ENCODE results near the gene PAK1. TPM values are rescaled to one million over a fixed set of nuclear protein-coding genes. Genes with fewer than 3 reads are reported as not detected.

PAK1 gene
- total and polyA plus RNA-seq, 2 of the 4 experiments (the other 2 are of a cell fraction) = 34.3 to 60.6 TPM

GRCh38 chr11:77309401-77310085 lies 164.4 kb downstream of the PAK1 start:
- H2BK20ac ChIP-seq (ENCODE audit: low read depth, low read length) = no peak overlapping the region
- no peak for TF ChIP-seq NFE2L2 (IDR thresholded peaks at IDR 0.05; ENCODE audit: low read depth, low read length)
- TF ChIP-seq, protein P1, sequence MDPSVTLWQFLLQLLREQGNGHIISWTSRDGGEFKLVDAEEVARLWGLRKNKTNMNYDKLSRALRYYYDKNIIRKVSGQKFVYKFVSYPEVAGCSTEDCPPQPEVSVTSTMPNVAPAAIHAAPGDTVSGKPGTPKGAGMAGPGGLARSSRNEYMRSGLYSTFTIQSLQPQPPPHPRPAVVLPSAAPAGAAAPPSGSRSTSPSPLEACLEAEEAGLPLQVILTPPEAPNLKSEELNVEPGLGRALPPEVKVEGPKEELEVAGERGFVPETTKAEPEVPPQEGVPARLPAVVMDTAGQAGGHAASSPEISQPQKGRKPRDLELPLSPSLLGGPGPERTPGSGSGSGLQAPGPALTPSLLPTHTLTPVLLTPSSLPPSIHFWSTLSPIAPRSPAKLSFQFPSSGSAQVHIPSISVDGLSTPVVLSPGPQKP (IDR thresholded peaks at IDR 0.05; ENCODE audit: borderline replicate concordance, low read depth, low read length) = no peak
- H3K4ac ChIP-seq (ENCODE audit: low read depth, low read length) = no peak overlapping the region
- BruUV-seq (replicated peaks) = no TSS peak
- no peak overlapping the region for H3K56ac ChIP-seq (ENCODE audit: extremely low read depth, insufficient read depth, low read length)
- no peak overlapping the region for H4K8ac ChIP-seq (ENCODE audit: low read depth in 2 of 2, low read length in 2 of 2)
- H2AK5ac ChIP-seq (ENCODE audit: low read depth, low read length) = no peak overlapping the region
- H3K9me3 ChIP-seq (ENCODE audit: control insufficient read depth, insufficient read depth, low read length) = no peaks in the 10 kb centered on the region
- H2BK15ac ChIP-seq (ENCODE audit: low read depth, low read length) = no peak overlapping the region
- ATAC-seq (ENCODE audit: low read depth) = no peak
- no peak overlapping the region for H2AK9ac ChIP-seq (replicated peaks; ENCODE audit: low read depth, low read length, poor library complexity)
- no peaks in the 10 kb centered on the region for H3K36me3 ChIP-seq (ENCODE audit: control insufficient read depth, insufficient read depth, low read length)
- no peak overlapping the region for H3K18ac ChIP-seq (ENCODE audit: low read depth, low read length)
- H3K9ac ChIP-seq (ENCODE audit: low read depth, low read length) = no peak overlapping the region
- no peaks in the 10 kb centered on the region for H3K79me1 ChIP-seq (ENCODE audit: low read depth in 1 of 2, low read length in 2 of 2)
- H3K23ac ChIP-seq (ENCODE audit: low read depth, low read length) = no peak overlapping the region
- CTCF ChIA-PET = no interaction called here
- H3K27ac ChIP-seq (ENCODE audit: insufficient read depth, low read length) = no peak overlapping the region
- H2BK120ac ChIP-seq (ENCODE audit: low read depth, low read length) = no peak overlapping the region
- no peak overlapping the region for H3K4me3 ChIP-seq (ENCODE audit: insufficient read depth, low read depth, low read length)
- peak; percentile 5 for DNase-seq
- dilution Hi-C loops (cut with HindIII; ENCODE audit: low sequenced_read_pairs, unreplicated experiment) (no loop called here), in situ Hi-C loops (cut with MboI; ENCODE audit: low sequenced_read_pairs) (no loop called here), intact Hi-C loops (cut with micrococcal nuclease) (no loop called here)
- no peaks in the 10 kb centered on the region for H3K27me3 ChIP-seq (ENCODE audit: control insufficient read depth, insufficient read depth, low read length)
- peaks cover 3% of the 10 kb centered on the region; the same call in 1 of the 2 replicates for H3K4me1 ChIP-seq (ENCODE audit: control insufficient read depth, insufficient read depth, low read length)
- H2BK5ac ChIP-seq (ENCODE audit: low read depth, low read length, poor library complexity, severe bottlenecking) = no peak overlapping the region
- H2AFZ ChIP-seq (replicated peaks; ENCODE audit: low read length, poor library complexity) = peak overlapping the region; percentile 61
- no peaks in the 10 kb centered on the region for H3K9me1 ChIP-seq (ENCODE audit: insufficient read depth, low read length)
- H4K5ac ChIP-seq (ENCODE audit: low read depth, low read length) = no peak overlapping the region
- no CpG with 5 or more reads among the region's 5 CpGs for WGBS, 2 experiments (ENCODE audit: extremely low coverage in 2 of 2, insufficient read length in 1 of 2)
- H3K14ac ChIP-seq (replicated peaks; ENCODE audit: low read depth, low read length) = no peak overlapping the region
- no peak overlapping the region for H3K4me2 ChIP-seq (ENCODE audit: low read depth, low read length)
- H4K91ac ChIP-seq (ENCODE audit: insufficient read depth, low read depth, low read length) = no peak overlapping the region
- H4K20me1 ChIP-seq (ENCODE audit: insufficient read depth, low read length) = no peaks in the 10 kb centered on the region
- POLR2A ChIA-PET (ENCODE audit: unreplicated experiment) = no interaction called here

Measured in IMR-90 (cell line).